HG02852 (cell line): ENCODE data around the gene PLXNA4.
A peak's percentile ranks its signal among the peaks of the same experiment; 100 is the strongest.

Experiments used
- ATAC-seq: cut with Tn5 transposase; IDR thresholded peaks from one replicate; pipeline ENCODE4 v1.9.1; 2021; ENCODE audit warnings: mild to moderate bottlenecking, moderate library complexity; ENCODE audit not compliant: unreplicated experiment

PLXNA4 gene

DNA sequence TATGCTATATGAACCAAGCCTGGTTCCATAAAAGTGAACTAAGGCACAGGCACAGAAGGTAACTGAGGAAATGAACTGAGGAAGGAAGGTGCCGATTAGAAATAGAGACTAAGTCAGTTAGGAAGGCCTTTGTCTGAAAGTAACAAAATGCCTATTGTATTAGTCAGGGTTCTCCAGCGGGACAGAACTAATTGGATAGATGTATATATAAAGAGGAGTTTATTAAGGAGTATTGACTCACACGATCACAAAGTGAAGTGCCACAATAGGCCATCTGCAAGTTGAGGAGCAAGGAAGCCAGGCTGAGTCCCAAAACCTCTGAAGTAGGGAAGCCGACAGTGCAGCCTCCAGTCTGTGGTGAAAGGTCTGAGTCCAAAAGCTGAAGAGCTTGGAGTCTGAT lies 13.9 kb upstream of the PLXNA4 start:
- no peak for ATAC-seq

DNA sequence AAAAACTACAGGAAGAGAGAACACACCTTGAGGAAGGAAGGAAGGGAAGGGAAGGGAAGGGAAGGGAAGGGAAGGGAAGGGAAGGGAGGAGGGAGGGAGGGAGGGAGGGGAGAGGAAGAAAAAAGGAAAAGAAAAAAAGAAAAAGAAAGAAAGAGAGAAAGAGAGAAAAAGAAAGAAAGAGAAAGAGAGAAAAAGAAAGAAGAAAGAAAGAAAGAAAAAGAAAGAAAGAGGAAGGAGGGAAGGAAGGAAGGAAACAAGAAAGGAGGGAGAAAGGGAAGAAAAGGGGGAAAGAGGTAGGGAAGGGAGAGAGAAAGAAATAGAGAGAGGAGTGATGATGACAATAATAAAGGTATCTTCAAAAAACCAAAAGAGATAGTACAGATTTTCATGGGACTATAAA lies 12.3 kb upstream of the PLXNA4 start:
- ATAC-seq = no peak

DNA sequence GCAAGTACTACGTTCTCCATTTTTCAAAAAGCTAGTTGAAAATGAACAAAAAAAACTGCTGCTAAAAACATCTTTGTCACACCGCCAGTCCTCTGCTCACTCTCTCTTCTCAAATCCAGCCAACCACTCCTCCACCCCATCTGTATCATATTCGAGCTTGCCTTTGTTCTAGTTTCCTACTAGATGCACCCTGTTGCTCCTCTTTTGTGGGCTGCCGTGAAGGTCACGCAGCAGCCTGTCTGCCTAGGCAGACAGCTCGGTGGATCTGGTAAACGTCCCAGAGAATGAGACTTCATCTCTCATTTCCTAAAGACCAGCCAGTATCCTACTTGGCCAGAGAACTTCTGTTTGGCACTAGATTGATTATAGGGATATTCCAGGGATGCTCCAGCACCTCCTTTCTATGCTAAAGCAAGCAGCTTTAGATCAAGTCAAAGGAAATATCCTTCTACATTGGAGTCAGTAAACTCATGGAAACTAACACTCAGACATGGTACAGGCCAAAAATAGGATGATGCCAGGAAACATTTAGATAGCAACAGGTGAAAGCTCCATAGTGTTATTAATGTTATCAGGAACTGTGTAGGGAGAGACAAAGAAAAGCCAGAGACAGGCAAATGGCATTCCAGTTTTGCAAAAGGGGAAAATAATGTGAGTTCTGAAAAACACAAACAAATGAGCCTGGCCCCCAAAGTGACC lies 8.7 kb upstream of the PLXNA4 start:
- no peak for ATAC-seq

DNA sequence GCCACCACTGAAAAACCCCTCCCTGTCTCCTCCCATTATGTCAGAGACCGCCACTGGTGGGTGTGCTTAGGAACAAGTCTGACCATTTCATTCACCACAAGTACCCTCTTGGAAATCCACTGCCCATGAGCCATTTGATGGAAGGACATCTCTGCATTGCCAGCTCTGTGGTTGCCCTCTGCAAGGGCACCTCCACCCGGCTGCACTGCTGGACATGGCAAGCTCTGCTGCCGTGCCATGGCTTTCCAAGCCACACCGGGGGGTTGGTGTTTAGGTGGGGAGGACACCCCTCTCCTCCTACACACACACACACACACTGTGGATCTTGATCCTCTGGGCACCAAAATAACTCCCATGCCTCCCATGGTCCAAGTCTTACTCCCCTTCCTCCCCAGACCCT lies 5.2 kb upstream of the PLXNA4 start:
- ATAC-seq = no peak

DNA sequence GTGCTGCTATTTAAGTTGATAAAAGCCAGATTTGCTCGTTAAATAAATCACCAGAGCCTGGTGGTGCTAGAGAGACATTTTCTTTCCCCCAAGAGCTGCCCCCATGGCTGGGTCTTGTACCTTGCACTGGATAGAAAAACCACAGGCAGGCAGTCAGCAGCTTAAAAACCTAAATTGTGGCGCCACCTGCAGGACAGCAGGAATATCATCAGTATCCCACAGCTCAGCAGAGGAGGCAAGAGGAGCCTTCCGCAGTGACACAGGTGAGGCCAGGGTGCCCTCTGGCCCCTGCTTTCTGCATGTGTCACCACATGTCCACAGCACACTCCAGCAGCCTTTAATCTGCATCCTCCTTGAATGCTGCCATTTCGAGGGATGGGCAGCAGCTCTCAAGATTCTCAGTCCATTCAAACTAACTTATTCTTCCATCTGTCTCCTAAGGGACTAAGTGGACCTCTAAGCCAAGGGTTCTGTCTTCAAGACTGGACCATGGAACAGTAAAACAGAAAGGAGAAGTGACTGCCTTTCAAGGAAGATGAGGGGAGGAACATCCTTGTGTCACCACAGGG lies 4.5 kb upstream of the PLXNA4 start:
- ATAC-seq = peak; percentile 73

DNA sequence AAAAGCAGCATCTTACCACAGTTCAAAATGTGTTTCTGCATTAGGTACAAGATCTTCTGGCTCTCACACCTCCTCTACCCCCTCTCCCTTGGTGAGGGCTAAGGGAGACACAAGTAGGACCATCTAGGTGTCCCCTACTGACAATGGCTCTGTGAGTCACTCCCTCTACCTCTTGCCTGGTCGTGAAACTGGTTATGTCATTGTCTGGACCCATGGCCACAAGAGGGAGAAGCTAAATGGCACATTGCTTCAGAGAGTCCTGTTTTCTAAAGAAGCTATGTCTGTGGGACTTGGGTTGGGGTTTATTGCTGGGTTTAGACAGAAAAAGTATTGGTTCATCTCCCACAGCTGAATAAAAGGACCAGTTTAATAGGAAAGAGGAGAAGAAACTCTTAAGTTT lies 4.0 kb upstream of the PLXNA4 start:
- no peak for ATAC-seq

DNA sequence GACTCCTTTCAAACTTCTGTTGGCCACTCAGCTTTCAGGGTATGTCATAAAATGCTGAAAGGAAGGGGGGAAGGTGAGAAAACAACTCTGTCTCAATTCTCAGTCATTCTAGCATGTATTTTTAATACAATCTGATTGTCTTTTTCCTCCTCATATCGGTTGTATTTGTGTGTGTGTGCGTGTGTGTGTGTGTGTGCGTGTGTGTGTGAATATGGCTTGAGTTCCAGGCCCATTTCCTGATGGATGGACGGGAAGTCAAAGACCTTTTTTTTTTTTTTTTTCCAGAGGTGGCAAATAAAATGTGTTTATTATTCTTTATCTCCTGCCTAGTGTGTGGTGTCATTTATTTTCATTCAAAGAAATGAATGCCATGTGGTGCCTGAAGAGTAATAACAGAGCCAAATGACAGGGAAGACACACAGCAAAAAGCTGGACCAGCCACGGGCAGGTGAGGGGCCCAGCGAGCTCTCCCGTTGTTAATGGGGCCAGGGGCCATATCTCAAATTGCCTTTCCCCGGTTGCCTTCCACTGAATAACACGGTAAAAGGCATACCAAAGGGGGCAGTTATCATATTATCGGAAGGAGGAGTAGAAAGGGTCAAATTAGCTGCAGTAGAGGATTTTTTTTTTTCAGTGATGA lies 3.1 kb upstream of the PLXNA4 start:
- ATAC-seq = no peak

DNA sequence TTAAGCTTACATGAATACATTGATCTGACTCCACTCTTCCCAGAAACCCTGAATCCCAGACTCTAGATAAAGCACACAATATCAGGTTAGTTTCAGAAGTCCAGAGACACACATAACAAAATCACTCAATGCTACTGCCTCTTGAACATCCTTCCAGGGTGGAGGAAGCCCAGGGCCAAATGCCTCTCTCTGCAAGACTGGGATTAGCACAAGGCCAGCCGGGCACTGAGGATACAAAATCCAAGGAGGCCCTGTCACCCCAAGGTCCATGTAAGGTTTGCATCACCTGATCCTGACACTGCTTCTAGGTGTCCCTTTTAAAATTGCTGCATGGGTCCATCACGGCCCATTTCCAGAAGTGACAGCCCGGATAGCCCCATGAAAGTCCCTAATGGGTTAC lies 2.6 kb upstream of the PLXNA4 start:
- no peak for ATAC-seq

DNA sequence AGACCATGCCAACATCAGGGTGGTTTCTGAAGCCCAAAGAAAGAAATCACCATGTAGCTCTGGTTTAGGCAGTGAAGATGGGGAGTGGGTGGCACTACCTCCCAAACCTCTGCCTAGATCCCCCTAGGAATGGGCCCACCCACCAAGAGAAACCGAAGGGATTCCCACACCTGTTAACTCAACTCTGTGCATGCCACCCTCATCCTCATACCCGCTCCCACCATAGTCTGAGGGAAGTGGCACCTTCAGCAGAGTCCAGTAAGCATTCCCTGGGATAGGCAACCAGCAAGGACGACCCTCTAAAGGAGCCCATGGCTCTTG lies 1.7 kb upstream of the PLXNA4 start:
- no peak for ATAC-seq

DNA sequence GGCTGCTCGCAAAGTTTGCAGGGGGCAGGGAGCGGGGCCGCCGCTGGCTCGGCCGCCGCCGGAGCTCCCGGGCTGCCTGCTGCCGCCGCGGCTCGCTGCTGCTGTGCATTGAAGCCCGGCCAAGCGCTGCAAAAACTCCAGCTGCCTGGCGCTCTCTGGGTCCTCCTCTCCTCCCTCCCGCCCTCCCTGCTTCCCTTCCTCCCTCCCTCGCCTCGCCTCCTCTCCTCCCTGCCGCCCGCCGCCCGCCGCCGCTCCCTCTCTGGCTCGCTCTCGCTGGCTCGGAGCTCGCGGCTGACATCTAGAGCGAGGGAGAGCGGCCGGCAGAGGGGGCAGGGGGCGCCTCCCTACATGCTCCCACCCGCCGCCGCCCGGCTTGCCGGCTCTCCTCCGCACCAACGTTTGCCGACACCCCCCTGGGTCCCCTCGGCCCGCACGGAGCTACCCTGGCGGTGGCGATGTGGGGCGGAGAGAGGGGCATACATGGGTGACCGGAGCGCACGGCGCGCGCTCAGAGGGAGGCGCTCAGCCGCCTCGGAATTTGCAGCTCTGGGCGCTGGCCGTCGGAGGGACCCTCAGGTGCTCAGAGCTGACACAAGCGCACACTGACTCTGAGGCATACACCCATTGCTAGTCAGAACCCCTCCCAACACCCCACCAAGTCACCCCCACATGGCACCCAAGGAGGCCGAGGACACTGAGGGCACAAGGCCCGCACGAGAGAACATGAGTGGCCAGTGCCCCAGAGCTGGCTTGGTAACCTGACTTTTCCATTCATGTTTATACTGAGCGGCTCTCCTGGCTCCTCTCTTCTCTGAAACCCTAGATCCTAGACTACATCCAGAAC lies 1.2 kb upstream of the PLXNA4 start:
- ATAC-seq = no peak

DNA sequence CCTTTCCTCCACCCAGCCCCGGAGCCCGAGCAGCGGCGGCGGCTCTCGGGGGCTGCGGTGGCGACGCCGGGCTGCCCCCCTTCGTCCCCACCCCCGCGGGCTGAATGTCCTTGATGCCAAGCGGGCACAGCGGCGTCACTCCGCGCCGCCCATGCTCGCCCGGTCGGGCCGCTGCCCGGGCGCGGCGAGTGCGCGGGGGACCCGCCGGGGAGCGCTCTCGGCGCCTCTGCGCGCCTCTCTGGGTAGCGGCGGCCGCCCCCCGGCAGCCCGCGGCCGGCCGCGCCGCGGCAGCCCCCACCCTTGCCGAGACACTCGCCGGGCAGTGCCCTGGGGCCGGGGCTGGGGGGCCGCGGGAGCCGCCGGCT lies 433 bp upstream of the PLXNA4 start:
- ATAC-seq = no peak

DNA sequence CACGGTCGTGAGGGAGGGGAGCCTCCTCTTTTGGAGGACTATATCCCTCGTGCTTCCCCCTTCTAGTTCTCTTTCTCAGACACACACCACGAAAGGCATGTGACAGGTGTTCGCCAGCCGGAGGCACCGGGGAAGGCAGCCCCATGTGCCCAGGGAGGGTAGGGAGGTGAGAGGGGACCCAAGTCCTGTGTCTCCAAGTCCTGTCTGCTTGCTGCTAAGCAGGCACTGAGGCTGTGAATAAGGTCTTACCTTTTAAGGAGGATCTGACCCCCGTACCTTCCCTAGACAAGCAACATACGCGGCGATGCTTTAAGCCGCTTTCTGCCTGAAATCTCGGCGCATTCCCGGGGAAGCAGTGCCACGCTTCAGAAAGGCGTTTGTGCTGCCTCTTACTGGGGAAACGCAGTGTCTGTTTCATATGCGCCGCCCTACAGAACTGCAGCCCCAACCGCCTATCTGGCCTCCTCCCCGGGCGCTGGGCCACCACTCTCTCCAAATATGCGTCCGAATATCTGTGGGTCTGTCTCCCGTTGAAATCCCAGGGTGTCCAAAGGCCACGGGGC lies 770 bp downstream of the PLXNA4 start:
- ATAC-seq = no peak

DNA sequence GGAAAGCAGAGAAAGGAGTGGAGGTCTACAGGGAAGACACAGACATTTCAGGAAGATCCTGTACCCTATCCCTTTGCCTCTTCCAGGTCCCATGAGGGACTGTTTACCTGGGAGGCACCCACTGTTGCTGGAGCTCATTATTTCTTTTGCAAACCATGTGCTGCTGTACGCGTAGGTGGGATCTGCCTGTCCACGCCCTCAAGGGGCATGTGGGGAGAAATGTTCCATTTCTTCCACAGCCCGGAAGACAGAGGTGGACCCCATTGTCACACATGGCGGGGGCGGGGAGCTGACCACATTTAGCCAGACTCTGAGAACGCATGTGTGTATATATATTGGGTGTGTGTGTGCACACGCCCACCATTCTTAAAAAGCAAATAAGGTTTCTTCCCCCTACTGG lies 2.0 kb downstream of the PLXNA4 start:
- ATAC-seq = no peak

DNA sequence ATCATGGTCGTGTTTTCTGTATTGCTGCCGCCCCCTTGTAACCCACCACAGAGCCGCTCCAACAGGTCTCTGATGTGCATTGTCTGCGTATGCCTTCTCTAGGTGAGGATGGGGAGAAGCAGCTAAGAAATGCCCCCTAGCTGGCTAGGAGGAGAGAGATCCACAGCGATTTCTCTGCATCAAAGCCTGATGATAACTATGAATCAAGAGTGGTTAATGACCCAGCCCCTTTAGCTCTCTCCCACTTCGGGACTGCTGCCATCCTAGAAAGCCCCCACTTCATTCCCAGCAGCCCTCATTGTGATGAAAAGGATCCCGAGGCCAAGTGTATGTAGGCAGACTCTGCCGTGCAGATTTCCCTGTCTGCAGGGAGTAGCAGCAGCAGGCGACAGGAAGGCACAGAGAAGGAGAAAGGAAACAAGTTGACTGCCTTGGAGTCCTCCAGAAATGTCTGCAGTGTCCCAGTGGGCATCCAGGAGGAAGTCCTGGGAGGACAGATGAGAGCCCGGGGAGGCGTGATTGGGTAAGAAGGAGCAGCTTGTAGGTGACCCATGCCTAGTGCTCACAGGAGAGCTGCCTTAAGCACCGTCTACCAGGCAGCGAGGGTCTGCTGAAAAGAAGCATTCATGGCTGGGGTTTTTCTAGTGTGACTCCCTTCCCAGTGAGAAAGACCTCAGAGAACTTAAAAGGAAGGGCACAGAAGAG lies 2.9 kb downstream of the PLXNA4 start:
- ATAC-seq = no peak

DNA sequence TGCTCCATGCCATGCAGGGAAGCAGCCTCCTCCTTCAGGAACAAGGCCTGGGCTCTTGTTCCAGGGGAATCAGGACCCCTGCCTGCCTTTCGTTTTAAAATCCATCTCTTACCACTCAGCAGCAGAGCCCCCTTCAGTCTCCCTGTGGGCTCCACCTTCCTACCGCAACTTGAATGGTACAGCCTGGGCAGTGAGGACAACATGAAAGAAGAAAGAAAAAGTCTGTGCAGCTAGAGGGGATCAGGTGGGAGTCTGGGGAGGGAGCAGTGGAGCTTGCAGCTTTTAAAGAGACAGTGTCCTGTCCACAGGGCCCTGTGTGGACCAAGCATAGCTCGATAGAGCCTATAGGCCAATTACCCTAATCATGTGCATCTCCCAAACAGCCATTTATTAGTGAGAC lies 3.7 kb downstream of the PLXNA4 start:
- no peak for ATAC-seq

DNA sequence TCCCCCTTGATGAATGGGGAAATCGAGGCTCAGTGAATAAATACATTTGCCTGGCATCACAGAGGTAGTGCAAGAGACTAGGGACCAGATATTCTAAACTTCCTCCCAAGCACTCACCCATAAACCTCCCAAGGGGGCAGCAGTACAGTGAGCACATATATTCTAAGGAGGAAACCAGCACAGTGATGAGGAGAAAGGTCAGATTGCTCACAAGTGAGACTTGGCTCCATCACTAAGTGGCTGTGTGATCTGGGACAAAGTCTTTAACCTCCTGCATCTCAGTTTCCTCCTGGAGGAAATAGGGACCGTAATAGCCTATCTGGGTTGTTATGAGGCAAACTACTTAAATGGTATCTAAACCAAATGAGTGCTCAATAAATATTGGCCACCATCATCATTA lies 4.3 kb downstream of the PLXNA4 start:
- ATAC-seq = no peak

DNA sequence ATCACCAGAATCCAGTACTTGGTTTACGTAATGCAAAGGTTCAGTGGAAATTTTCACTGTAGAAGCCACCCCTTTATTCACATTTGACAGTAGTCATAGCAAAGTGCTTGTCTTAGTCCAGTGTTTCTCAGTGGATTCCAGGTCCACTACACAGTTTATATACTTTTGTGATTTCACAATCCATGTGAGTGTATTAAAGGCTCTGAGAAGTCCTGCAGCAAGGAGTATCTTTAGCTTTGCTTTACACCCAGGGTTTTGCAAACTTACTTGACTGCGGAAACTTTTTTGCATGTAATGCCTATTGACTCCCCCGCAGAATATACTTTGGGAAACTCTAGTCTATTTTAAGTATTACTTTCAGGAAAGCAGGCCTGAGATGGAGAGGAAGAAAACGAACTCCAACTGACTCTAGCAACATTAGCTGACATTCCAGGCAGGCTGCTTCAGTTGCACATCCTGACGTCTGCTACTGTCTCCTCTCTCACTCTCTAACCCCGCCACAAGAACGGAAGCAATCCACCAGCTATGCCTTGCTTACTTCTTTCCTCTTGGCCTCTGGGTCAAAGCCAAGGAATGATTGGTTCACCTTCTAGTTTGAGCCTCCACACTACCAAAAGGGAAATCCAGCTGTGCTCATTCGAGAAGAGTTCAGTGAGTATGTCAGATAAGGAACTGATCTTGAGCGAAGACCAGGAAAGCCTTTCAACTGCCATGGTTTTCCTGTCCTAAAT lies 6.2 kb downstream of the PLXNA4 start:
- ATAC-seq = no peak

DNA sequence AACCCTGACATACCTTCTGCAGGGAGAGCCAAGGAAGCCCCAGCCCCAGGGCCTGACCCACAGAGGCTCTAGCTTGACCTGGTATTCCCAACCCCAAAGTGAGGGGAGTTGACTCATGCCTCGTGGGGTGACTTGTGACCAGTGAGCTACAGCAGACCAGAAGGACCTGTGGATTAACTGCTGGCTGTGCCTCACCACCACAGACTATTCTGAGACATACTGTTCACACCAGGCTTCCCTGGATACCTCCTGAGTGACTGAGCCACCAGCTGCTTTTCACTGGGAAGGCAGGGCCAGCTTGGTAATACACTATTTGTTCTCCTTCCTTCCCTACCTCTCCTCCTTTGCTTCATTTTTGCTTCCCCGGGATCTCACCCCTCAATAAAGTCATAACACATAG lies 7.3 kb downstream of the PLXNA4 start:
- ATAC-seq = no peak

DNA sequence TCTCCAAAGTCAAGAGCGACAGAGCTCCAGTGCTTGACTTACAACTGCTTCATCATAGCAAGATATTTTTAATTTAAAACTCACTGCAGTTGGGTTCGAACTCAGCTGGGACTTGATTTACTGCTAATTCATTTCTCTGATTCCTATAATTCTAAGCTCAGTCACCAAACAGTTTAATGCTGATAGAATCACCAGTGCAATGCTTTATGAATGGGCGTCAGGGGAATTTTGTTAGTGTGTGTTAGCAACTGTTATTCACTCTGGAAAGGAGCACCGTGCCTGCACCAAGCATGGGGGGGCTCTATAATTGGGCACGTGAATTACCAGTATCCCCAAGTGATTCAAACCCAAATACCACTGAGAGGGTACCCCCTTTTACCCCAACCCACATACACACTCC lies 10.4 kb downstream of the PLXNA4 start:
- ATAC-seq = no peak

DNA sequence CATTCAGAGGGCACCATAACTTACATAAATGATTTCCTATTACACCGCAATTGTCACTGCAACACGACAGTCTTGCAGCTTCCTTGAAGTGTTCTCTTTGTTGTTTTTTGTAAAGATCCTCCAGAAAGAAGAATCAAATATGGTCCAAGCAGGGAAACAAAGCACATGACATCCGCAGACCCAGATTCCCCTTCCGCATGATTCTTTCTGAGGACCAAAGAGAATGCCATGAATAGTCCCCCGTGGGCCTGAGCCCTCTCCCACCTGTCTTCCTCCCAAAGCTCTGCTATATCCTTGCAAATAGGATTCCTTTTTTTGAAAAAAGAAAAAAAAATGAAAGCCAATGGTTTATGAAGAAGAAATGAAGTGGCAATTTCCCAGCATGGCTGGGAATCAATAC lies 10.8 kb downstream of the PLXNA4 start:
- ATAC-seq = no peak
